CD4-positive, alpha-beta T cell (primary cell): ENCODE data around the gene NDC1. TPM values are rescaled to one million over a fixed set of nuclear protein-coding genes. Genes with fewer than 3 reads are reported as not detected.

Source experiments
- ATAC-seq: fragments of 200-7000 bp; cut with Tn5 transposase; one replicate; pipeline ENCODE4 v1.10.0; 2022; ENCODE audit warnings: mild to moderate bottlenecking; ENCODE audit not compliant: poor library complexity
- CTCF ChIA-PET: fragments of 350-600 bp; sonication (Branson Sonifier 250); formaldehyde crosslinking; loops from one replicate; lab custom pipeline; 2021; ENCODE audit warnings: antibody characterized with exemption, inconsistent platforms; lab: Charles Lee
- POLR2A ChIA-PET: fragments of 350-600 bp; sonication (Branson Sonifier 250); formaldehyde crosslinking; loops from one replicate; lab custom pipeline; 2021; ENCODE audit warnings: antibody characterized with exemption, inconsistent platforms; lab: Charles Lee
- DNase-seq, 14 experiments: peaks; one replicate each; pipeline ENCODE4 v3.0.0-alpha.2; 2013 to 2020; ENCODE audit warnings: mixed read lengths in 2 of 14
- H3K27ac ChIP-seq, 2 donors: one replicate each; pipeline versions ENCODE4 v1.5.1 to v1.7.0; 2013; ENCODE audit warnings: low read length in 2 of 2, low read depth in 1 of 2, mild to moderate bottlenecking in 1 of 2
- H3K27me3 ChIP-seq, 2 experiments: 1 replicate in 1 of 2; 2 replicates in 1 of 2; pipeline versions ENCODE4 v1.6.1 to v1.7.0; 2013; ENCODE audit warnings: low read length in 2 of 2, control low read depth in 1 of 2, mild to moderate bottlenecking in 1 of 2, moderate library complexity in 1 of 2; ENCODE audit not compliant: insufficient read depth in 2 of 2, control insufficient read depth in 1 of 2
- H3K36me3 ChIP-seq: one replicate; pipeline ENCODE4 v1.6.1; 2013; ENCODE audit warnings: low read length, control low read depth; ENCODE audit not compliant: insufficient read depth
- H3K4me1 ChIP-seq: one replicate; pipeline ENCODE4 v1.6.1; 2013; ENCODE audit warnings: low read length, control low read depth; ENCODE audit not compliant: insufficient read depth
- H3K4me3 ChIP-seq: one replicate; pipeline ENCODE4 v1.5.1; 2013; ENCODE audit warnings: mild to moderate bottlenecking, low read length, moderate library complexity
- H3K9me3 ChIP-seq, 2 experiments: 1 replicate in 1 of 2; 2 replicates in 1 of 2; pipeline versions ENCODE4 v1.6.1 to v1.7.0; 2013; ENCODE audit warnings: low read length in 2 of 2, mild to moderate bottlenecking in 2 of 2, control low read depth in 1 of 2, moderate library complexity in 1 of 2; ENCODE audit not compliant: control insufficient read depth in 1 of 2, insufficient read depth in 1 of 2
- H3K27ac Mint-ChIP-seq: one replicate; pipeline ENCODE4 v1.8.0; 2020; ENCODE audit warnings: mixed read lengths
- H3K27me3 Mint-ChIP-seq: one replicate; pipeline ENCODE4 v1.8.0; 2021; ENCODE audit warnings: mixed read lengths
- H3K36me3 Mint-ChIP-seq: one replicate; pipeline ENCODE4 v1.8.0; 2021; ENCODE audit warnings: low read depth, mixed read lengths
- H3K4me1 Mint-ChIP-seq: one replicate; pipeline ENCODE4 v1.8.0; 2021; ENCODE audit warnings: low read depth, mixed read lengths
- H3K4me3 Mint-ChIP-seq: one replicate; pipeline ENCODE4 v1.8.0; 2020; ENCODE audit warnings: mild to moderate bottlenecking, mixed read lengths
- H3K9me3 Mint-ChIP-seq: one replicate; pipeline ENCODE4 v1.8.0; 2020; ENCODE audit warnings: mixed read lengths
- intact Hi-C, 2 experiments: fragments of 100-400 bp; cut with DNase I in 1 of 2; cut with micrococcal nuclease in 1 of 2; formaldehyde crosslinking; loops; one replicate each; pipeline versions ENCODE4 v1.15.1 to v1.9.0; 2023 to 2025; cut with DNase I, micrococcal nuclease
- total RNA-seq, 174 experiments: library from RNA in 2 of 174; stranded (reverse) in 2 of 174; gene quantifications; one replicate each; pipeline ENCODE4 v1.2.3 and lab custom pipeline; 2021 to 2026
- TF ChIP-seq, protein P1 (sequence below): fragments of 200-600 bp; IDR thresholded peaks from one replicate; pipeline ENCODE4 v1.8.0; 2022; ENCODE audit warnings: antibody characterized with exemption, mild to moderate bottlenecking

Gene NDC1
- total RNA-seq, 2 experiments from 2014 or later = 5.4 to 8.1 TPM

DNA sequence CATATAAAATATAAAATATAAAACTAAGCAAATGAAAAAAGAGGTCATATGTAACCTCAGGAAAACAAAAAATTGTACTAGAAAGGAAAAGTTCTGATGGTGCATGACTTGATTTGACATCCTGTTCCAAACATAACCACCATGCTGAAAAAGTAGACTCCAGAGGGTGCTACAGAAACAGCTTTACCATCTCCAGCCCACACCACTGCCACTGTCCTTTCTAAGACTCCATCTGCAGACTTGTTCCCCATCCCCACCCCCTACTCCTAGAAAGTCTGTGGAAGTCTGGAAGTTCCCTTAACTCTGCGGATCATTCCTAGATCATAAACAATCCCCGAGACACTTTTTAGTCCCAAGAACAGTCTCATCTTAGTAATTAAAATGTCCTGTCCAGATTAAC, 119.7 kb downstream of the NDC1 start:
- no peaks in the 10 kb centered on the region for H3K4me1 ChIP-seq
- POLR2A ChIA-PET = no interaction called here
- H3K9me3 Mint-ChIP-seq = no peaks in the 10 kb centered on the region
- no peak for DNase-seq
- H3K4me3 Mint-ChIP-seq = no peak overlapping the region
- ATAC-seq = no peak
- H3K36me3 ChIP-seq = no peaks in the 10 kb centered on the region
- TF ChIP-seq, protein P1, sequence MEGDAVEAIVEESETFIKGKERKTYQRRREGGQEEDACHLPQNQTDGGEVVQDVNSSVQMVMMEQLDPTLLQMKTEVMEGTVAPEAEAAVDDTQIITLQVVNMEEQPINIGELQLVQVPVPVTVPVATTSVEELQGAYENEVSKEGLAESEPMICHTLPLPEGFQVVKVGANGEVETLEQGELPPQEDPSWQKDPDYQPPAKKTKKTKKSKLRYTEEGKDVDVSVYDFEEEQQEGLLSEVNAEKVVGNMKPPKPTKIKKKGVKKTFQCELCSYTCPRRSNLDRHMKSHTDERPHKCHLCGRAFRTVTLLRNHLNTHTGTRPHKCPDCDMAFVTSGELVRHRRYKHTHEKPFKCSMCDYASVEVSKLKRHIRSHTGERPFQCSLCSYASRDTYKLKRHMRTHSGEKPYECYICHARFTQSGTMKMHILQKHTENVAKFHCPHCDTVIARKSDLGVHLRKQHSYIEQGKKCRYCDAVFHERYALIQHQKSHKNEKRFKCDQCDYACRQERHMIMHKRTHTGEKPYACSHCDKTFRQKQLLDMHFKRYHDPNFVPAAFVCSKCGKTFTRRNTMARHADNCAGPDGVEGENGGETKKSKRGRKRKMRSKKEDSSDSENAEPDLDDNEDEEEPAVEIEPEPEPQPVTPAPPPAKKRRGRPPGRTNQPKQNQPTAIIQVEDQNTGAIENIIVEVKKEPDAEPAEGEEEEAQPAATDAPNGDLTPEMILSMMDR = no peak
- no peak overlapping the region for H3K27ac Mint-ChIP-seq
- no peak overlapping the region for H3K27ac ChIP-seq
- H3K4me1 Mint-ChIP-seq = no peaks in the 10 kb centered on the region
- no peak overlapping the region for H3K4me3 ChIP-seq
- peaks cover 0 to 2% of the 10 kb centered on the region in 2 experiments for H3K27me3 ChIP-seq
- intact Hi-C loops = no loop called here
- no peaks in the 10 kb centered on the region for H3K9me3 ChIP-seq
- CTCF ChIA-PET = no interaction called here
- H3K27me3 Mint-ChIP-seq = peaks cover 9% of the 10 kb centered on the region
- no peaks in the 10 kb centered on the region for H3K36me3 Mint-ChIP-seq

DNA sequence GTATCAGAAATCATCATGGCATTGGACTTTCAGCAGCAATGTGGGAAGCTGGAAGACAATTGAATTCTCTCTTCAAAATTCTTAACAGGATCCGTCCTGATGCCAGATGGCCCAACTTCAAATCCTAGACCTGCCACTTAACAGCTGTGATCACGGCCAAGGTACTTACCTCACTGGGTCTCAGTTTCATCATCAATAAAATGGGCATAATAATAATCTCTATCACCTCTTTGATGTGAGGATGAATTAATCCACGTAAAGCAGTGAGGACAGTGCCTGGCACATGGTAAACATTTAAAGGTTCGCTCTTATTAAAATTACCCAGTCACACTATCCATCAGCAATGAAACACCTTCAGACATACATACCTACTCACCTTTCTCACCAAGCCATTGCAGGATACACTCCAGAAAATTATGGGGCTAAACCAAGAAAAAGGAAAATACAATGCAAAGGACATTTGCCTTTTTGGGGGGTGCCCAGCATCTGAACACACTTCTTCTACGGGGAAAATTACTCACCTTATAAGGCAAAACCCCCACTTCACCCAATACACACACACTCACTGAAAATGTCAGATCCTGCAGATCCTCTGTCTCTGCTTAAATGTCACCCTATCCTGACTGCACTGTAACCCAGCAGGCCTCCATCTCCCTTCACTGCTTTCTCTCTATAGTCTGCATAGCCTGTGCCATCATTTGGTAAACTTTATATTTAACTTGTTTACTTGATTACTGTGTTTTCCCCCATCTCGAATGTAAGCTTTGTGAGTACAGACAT, 120.9 kb downstream of the NDC1 start:
- TF ChIP-seq, protein P1 = no peak
- H3K27ac Mint-ChIP-seq = no peak overlapping the region
- ChIA-PET POLR2A (no interaction called here), CTCF (no interaction called here)
- H3K27ac ChIP-seq = no peak overlapping the region
- H3K9me3 Mint-ChIP-seq = no peaks in the 10 kb centered on the region
- H3K36me3 ChIP-seq = no peaks in the 10 kb centered on the region
- ATAC-seq (no peak), DNase-seq (no peak)
- no peaks in the 10 kb centered on the region for H3K4me1 ChIP-seq
- H3K4me1 Mint-ChIP-seq = no peaks in the 10 kb centered on the region
- no peak overlapping the region for H3K4me3 Mint-ChIP-seq
- peaks cover 9% of the 10 kb centered on the region for H3K27me3 Mint-ChIP-seq
- H3K9me3 ChIP-seq = no peaks in the 10 kb centered on the region
- no peak overlapping the region for H3K4me3 ChIP-seq
- no peaks in the 10 kb centered on the region for H3K36me3 Mint-ChIP-seq
- intact Hi-C loops = no loop called here
- H3K27me3 ChIP-seq = peaks cover 0 to 2% of the 10 kb centered on the region in 2 experiments

DNA sequence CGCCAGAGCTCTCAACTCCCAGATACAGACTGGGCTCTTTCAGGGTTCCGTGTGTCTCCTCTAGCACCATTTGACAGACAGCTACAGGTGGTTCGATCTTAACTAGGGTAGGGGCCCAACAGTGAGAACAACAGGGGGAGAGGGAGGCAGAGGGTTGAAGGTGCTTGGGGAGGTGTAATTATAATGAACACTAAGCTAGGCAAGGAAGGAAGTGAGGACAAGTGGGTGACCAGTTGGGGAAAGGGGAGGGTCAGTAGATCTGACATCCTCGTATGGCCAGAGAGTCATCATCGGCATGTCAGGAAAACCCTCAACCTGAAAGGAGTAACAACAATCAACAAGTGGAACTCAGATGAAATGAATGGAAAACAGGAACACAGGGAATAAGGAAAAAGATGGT, 121.9 kb downstream of the NDC1 start:
- Mint-ChIP-seq H3K27ac (no peak overlapping the region), H3K4me3 (no peak overlapping the region), H3K4me1 (no peaks in the 10 kb centered on the region), H3K27me3 (peaks cover 9% of the 10 kb centered on the region), H3K9me3 (no peaks in the 10 kb centered on the region), H3K36me3 (no peaks in the 10 kb centered on the region)
- Histone ChIP-seq H3K27me3 (peaks cover 0 to 2% of the 10 kb centered on the region in 2 experiments), H3K4me3 (no peak overlapping the region), H3K4me1 (no peaks in the 10 kb centered on the region), H3K9me3 (no peaks in the 10 kb centered on the region), H3K36me3 (no peaks in the 10 kb centered on the region), H3K27ac (no peak overlapping the region)
- ChIA-PET CTCF (no interaction called here), POLR2A (no interaction called here)
- ATAC-seq = no peak
- intact Hi-C loops = no loop called here
- TF ChIP-seq, protein P1 = no peak
- no peak for DNase-seq
